ENCODE measurements around the gene IGLL5.
"Not testable (repeated sequence)": the region's sequence is repeated elsewhere in the genome, so short reads cannot be mapped to it uniquely, and the experiment has no call there.

Gene IGLL5

DNA sequence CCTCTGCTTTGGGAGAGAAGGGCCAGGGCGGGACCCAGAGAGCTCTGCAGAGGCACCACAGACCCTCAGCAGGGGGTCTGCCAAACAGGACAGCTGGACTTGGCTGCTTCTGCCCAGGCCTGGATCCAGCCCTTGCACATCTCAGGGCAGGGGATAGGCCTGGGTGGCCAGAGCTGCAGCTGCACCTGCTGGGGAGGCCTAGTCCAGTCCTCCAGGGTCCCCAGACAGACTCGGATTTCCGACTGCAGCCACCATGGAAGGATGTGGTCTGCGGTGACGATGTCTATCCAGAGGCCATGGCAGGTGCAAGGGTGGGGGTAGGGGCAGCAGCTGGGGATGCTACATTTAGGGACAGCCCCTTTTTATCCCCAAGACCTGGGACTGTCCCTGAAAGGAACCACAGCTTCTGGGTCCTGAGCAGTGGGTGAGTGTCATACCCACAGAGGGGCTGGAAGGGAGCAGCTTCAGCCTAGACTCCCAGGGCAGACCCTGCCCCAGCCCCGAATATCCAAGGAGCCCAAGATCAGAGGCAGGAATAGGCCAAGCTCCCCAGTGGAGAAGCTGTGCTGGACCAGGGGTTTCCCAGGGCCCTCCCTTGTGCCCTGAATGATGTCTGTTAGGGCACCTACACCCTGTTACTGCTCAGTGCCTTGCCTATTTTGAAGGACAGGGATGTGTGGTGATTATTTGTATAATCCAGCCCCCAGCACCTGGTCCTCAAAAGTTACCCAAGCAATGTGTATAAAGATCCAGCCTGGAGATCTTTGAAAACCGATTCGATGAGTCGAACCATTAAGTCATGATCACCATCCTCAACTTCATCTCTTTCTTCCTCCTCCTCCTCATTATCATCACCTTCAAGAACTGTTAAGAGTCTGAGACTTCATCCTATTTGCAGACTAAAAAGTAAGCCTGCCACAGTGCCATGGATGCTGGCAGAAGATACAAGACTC, 2.5 kb upstream of the IGLL5 start:
- DNase-seq, result no peak

DNA sequence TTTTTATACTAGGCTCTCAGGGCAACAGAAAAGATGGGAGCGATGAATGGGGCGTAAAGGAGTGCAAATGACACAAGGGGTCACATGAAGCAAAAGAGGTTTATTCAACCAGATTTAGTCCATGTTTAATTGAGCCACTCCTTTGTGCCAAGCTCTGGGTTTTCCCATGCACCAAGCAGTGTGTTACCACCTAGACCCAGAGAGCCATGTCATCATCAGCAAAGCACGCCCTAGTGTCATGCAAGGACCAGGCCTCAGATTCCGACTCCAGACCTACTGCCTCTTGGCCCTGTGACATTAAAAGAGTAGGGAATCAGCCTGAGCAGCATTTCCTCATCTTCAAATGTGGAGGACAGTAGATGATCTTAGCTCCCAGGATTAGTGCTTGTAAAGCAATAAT, 1.1 kb upstream of the IGLL5 start:
- no peak for DNase-seq

DNA sequence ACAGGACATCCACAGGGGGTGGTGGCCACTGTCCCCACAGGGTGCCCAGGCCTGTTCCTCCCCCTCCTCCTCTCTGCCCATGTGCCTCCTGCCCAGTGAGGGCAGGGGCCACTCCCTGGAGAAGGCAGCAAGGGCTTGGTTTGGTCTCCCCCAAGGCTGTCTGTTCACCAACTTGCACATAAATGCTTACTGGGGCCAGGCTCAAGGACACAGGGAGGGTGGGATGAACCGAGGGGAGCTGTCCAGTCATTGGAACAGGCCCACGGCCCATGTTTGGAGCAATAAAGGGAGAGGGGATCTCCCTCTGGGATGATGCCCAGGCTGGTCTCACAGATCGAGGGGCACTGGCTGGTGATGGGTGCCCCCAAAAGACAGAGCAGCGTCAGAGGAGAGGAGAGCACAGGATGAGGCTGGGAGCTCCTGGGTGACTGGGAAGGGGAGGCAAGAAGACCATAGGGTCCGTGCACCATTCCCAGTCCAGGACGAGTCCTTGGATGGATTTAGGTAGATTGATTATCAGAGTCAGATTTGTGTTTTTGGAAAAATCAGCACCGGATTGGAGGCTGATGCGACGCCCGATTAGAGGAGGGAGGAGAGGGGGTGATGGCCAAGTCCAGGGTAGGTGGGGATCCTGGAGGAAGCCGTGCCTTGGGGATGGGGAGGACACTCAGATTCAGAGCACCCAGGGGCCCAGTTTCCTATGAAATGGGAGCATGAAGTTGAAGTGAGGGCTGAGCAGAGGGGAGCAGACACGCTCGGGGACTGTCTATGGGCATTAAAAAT, 1.1 kb downstream of the IGLL5 start:
- no peak for DNase-seq

DNA sequence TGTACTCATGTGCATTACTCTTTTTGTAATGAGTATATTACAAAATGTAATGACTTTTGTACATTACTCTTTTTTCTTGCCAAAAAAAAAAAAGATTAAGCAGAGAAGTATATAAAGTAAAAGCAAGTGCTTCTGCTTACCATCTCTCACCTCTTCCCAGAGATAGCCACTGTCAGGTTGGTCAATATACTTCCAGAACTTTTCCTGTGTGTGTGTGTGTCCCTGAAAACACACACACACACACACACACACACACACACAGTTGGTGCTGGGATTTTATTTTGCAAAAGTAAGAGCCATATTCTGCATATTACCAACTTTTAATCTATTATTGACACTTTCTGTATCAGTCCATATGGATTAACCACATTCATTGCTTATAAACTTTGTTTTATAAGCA, 2.5 kb downstream of the IGLL5 start:
- no peak for DNase-seq

DNA sequence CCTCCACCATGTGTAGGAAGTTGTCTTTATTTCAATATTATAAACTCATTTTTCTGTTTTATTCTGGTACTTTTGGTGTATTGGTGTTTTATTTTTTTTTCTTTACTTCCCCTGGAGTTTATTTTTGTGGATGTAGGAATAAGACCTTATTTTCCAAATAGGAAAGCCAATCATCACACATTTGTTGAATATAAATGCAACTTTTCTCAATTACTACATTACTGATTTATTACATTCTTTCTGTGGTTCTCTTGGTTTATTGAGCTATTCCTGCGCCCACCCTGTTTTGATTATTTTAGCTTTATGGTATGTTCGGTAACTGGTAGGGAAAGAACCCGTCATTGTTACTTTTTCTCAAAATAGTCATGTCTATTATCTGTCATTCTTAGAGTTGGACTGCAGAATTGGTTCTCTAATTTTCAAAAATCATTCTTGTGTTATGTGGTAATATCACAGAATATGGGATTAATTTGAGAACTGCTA, 3.6 kb downstream of the IGLL5 start:
- DNase-seq, result no peak

DNA sequence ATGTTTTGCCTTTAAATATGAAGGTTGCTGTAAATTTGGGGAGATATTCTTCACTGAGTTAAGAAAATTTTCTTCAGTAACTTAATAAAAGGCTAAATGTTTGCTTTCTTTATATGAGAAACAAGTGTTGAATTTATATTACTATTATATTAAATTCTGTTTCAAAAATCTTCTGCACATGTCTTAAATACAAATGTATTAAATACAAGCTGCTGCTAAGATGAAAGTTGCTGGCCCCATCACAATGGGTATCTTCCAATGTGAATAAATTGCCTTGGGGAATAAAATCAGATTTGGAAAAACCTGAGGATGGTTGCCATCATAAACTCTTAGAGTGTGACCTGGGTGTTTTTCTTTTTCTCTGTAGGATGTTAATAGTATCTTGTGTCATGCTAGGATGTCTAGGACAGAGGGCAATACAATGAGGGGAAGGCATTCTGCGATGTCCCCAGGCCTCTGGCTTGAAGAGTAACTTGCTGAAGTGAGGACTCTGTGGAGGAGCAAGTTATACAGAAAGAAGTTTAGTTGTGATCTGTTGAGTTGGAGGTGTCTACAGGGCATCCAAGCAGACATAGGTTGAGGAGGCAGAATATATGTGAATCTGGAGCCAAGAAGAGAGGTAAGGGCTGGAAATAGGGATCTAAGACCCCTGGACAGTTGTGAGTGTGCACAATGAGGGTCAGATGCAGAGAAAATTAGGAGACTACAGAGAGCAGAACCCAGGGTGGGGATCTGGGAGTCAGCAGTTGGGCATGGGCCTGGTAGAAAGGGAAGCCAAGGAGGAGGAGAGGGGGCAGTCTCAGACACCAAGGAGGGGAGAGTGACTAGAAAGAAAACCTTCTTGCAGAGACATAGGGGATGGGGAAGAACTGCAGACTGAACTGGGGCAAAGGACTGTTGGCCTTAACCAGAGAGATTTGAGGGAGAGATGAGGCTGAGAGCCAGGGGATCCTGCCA, 4.8 kb downstream of the IGLL5 start:
- no peak for DNase-seq

DNA sequence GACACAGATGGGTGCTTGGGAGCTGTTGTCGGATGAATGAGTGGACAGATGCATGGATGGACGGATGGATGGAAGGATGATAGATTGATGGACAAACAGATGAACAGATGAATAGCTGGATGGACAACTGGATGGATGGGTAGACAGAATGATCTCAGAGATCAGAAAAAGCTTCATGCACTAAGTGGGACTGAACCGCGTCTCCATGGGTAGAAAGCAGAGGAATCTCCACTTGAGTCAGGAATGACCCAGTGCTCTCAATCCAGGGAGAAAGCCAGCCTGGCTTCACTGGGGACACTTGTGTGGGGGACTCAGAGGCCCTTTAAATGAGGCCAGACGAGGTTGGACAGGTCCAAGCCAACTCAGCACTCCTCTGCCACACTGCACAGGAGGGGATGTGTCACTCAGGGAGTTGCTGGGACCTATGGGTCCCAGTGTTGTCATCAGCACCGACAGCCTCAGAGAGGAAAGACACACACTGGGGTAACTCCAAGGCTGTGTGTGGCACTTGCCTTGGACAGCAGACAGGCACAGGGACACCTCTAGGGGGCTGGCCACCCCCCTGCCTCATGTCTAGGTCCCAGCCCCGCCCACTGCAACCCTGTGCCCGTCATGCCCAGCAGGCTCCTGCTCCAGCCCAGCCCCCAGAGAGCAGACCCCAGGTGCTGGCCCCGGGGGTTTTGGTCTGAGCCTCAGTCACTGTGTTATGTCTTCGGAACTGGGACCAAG, 5.6 kb downstream of the IGLL5 start:
- DNase-seq, result no peak

DNA sequence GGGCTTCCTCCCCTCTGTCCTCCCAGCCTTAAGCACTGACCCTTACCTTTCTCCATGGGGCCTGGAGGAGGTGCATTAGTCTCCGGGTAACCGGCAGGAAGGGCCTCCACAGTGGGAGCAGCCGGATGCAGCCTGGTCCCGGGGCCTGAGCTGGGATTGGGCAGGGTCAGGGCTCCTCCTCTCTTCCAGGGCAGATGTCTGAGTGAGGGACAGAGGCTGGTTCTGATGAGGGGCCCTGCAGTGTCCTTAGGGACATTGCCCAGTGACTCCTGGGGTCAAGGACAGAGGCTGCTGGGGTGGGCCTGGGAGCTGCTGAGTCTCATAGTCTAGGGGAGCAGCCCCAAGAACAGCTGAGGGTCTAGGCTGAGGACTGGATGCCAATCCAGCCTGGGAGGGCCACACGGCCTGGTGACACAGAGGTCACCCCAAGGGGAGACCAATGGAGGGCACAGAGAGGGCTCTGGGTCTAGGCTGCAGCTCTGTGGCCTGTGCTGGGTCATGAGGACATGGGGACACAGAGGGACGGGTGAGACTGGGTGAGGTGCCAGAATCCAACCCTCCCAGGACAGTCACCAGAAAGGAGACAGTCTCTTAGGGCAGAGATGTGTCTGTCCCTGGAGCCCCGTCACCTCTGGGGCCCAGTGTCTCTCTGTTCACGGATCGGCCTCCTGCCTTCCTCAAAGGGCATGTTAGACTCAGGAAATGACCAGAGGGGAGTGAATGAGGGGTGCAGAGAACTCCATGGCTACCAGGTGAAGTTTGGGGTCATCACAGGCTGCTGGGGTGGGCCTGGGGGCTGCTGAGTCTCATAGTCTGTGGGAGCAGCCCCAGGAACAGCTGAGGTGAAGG, 6.5 kb downstream of the IGLL5 start:
- DNase-seq, result no peak

DNA sequence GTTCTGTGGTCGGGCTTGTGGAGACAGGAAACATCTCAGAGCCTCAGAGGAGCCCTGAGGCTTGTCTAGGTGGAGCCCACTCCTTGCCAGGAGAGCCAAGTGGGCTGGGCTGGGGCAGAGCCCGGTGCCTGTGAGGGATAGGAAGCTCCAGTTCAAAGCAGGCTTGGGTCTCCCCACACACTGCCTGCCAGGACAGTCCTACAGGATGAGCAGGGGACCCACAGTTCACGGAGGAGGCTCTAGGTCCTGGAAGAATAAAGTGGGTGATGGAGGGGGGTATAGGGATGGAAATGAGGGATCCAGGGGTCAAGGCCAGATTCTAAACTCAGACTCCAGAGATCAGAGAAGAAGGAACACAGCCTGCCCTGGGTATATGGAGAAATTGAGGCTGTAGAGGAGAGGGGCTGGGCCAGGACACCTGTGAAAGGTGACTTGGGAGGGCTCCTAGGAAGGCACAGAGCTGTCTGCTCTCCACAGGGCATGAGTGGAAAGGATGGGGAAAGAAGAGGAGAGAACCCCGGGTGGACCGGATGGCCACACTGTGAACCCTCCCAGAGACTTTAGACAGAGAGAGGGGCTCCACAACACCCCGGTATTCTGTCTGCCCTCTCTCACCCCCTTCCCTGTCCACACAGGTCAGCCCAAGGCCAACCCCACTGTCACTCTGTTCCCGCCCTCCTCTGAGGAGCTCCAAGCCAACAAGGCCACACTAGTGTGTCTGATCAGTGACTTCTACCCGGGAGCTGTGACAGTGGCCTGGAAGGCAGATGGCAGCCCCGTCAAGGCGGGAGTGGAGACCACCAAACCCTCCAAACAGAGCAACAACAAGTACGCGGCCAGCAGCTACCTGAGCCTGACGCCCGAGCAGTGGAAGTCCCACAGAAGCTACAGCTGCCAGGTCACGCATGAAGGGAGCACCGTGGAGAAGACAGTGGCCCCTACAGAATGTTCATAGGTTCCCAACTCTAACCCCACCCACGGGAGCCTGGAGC, 7.4 kb downstream of the IGLL5 start:
- DNase-seq, result no peak

DNA sequence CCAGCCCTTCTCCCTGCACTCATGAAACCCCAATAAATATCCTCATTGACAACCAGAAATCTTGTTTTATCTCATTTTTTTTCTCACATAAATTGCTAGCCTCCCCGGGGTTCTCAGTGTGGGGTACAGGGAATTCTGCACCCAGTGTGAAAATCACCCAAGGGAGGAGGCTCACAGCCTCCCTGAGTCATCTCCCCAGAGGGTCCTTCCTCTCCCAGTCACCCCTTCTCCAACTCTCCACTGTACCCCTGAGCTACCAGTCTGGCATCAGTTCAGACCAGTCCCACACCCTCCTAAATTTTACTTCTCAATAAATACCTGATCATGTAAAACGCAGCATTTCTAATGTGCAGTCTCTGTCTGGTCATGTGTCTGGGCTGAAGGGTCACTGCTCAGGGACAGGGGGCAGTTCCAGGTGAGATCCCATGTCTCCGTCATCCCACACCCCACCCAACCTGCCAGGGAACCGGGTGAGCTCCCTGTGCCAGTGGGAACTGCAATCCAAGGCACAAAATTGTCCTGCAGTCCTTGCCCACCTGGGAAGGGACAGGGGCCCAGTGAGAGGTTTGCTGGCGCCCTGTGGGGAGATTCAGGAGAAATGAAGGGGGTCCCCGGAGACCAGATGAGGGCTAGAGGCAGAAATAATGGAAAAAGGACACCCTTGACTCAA, 8.3 kb downstream of the IGLL5 start:
- no peak for DNase-seq

DNA sequence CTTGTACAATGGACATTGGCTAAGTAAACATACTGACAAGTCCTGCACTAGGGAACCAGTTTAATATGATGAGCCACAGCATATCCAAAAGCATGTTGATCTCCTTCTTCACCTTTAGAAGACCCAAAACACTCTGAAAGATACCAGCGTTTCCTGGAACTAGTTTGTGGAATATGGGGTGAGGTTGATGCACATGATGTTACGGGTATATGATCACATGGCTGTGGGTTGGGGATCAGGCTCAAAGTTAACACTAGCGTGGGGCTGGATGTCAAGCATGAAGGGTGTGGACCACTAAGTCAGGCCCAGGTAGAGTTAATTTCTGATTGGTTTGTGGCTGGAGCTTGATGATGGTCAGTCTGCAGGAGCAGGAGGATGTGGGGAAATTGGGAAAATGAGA, 9.0 kb downstream of the IGLL5 start:
- no peak for DNase-seq

DNA sequence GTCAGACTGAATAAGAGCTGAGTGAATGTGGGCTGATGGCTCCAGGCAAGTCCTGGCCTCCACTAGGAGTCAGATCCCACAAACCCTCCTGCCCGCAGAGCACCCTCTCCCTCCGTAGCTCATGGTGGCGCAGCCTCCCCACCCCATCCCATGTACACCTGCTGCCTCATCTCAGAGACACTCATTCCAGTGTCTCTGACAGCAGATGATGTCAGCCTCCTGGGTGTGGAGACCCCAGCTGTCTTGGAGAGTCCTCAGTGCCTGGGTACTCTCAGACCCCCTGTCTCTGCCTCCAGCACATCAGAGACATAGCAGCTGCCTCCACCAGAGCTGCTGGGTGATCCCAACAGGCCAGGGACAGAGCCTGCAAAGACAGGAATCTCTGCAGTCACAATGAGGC, 9.5 kb downstream of the IGLL5 start:
- DNase-seq, result no peak

DNA sequence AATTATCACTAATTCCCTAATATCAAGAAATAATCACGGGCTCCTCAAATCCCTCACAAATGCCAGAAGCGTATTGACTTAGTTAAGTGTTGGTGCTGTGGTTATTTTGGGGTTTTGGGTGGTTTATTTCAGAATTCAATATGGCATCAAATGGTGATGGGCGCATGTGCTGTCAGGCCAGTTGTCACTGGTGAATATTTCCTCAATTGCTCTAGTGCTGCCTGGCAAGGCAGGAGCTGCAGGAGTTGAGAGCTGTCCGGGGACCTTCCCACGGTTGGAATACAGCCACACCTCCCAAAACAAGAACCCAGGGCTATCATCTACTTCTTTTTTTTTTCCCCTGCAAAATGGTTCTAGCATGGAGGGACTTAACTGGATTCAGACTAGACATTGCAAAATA, 10.3 kb downstream of the IGLL5 start:
- DNase-seq, result no peak

DNA sequence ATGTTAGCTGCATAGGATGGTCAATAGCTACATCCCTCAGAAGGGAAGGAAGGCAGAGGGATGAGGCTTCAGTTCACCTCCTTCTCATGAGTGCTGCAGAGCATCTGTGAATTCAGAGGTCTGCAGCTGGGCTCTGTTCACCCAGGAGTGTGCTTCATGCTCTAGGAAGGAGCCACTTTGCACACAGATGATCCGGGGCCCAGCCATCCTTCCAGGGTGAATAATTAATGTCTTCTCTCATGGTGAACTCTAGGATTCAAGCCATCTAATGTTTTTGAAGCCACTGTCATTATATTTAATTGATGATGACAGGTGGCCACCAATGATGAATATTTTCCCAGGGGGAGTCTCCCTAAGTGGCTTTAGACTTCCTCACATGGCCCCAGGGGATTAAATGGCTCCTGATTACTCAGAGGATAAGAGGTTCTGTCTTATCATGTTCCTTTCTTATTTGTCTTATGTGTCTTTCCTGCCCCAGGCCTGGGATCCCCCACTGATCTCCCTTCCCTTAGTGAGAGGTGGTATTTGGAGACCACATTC, 10.9 kb downstream of the IGLL5 start:
- DNase-seq, result not testable (repeated sequence)

DNA sequence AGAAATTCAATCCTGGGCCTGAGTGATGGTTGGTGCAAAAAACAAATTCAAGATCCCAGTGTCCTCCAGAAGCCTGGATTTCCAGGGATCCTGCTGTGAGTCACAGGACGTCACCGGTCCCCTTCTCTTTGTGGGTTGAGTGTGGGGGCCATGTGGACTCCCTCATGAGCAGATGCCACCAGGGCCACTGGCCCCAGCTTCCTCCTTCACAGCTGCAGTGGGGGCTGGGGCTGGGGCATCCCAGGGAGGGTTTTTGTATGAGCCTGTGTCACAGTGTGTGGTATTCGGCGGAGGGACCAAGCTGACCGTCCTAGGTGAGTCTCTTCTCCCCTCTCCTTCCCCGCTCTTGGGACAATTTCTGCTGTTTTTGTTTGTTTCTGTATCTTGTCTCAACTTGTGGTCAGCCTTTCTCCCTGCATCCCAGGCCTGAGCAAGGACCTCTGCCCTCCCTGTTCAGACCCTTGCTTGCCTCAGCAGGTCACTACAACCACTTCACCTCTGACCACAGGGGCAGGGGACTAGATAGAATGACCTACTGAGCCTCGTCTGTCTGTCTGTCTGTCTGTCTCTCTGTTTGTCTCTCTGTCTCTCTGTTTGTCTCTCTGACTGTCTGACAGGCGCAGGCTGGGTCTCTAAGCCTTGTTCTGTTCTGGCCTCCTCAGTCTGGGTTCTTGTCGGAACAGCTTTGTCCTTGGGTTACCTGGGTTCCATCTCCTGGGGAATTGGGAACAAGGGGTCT, 11.9 kb downstream of the IGLL5 start:
- not testable (repeated sequence) for DNase-seq

DNA sequence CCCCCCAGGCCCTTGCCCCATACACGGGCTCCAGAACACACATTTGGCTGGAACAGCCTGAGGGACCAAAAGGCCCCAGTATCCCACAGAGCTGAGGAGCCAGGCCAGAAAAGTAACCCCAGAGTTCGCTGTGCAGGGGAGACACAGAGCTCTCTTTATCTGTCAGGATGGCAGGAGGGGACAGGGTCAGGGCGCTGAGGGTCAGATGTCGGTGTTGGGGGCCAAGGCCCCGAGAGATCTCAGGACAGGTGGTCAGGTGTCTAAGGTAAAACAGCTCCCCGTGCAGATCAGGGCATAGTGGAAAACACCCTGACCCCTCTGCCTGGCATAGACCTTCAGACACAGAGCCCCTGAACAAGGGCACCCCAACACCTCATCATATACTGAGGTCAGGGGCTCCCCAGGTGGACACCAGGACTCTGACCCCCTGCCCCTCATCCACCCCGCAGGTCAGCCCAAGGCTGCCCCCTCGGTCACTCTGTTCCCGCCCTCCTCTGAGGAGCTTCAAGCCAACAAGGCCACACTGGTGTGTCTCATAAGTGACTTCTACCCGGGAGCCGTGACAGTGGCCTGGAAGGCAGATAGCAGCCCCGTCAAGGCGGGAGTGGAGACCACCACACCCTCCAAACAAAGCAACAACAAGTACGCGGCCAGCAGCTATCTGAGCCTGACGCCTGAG, 13.1 kb downstream of the IGLL5 start:
- DNase-seq, result not testable (repeated sequence)

DNA sequence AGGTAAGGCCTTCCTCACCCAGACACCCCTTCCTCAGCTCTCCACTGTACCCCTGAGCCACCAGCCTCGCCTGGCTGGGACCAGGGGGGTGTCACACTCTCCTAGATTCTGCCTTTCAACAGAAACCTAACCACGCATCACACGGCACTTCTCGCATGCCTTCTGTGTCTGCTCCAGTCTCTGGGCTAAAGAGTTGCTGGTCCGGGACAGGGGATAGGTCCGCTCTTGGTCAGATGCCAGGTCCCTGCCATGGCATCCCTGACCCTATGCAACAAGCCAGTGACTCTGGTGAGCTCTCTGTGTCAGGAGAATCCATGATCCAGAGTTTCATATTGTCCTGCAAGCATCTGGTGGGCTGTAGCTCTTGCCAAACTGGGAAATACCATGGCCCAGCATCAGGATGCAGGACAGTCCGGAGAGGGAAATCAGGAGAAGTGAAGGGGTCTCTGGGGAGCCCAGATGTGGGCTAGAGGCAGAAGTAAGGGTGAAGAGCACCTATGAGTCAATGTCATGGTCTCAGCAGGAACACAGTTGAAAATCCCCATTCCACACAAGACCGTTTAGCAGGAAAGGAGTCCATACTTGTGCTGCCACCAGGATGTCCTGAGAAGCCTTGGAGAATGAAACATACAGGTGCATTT, 14.1 kb downstream of the IGLL5 start:
- no peak for DNase-seq

Data from hippocampal formation (tissue), 2 donors.